Measurements from ENCODE around the gene PORCN. TPM values are rescaled to one million over a fixed set of nuclear protein-coding genes. Genes with fewer than 3 reads are reported as not detected.

The PORCN gene
- total RNA-seq, 2 donors from 2014 or later = 15.0 to 19.1 TPM

- Histone ChIP-seq H3K27ac (no peak overlapping the region), H3K4me1 (ENCODE audit: control insufficient read depth in 1 of 2, low read depth in 2 of 2) (no peaks in the 10 kb centered on the region), H3K27me3 (replicated peaks; ENCODE audit: insufficient read depth) (no peaks in the 10 kb centered on the region), H3K9me3 (no peaks in the 10 kb centered on the region), H3K36me3 (no peaks in the 10 kb centered on the region), H3K4me3 (no peak overlapping the region)
- TF ChIP-seq CTCF (IDR thresholded peaks at IDR 0.05) = no peak
- DNase-seq (ENCODE audit: low spot score) (no peak), ATAC-seq (ENCODE audit: insufficient number of reproducible peaks, low FRiP score, low read depth) (no peak)
Measured at GRCh38 chrX:48530736-48531135, 21.9 kb downstream of the PORCN start.

- H3K4me1 ChIP-seq (ENCODE audit: control insufficient read depth in 1 of 2, low read depth in 2 of 2) = no peaks in the 10 kb centered on the region
- H3K27ac ChIP-seq = peak overlapping the region in 1 of 2 donors; percentile 26
- TF ChIP-seq CTCF (IDR thresholded peaks at IDR 0.05) = no peak
- no peak overlapping the region for H3K4me3 ChIP-seq
- H3K27me3 ChIP-seq (replicated peaks; ENCODE audit: insufficient read depth) = no peaks in the 10 kb centered on the region
- no peaks in the 10 kb centered on the region for H3K9me3 ChIP-seq
- DNase-seq (ENCODE audit: low spot score) = no peak
- no peak for ATAC-seq (ENCODE audit: insufficient number of reproducible peaks, low FRiP score, low read depth)
- no peaks in the 10 kb centered on the region for H3K36me3 ChIP-seq
Measured at GRCh38 chrX:48531358-48531959, 22.7 kb downstream of the PORCN start.

- no peak overlapping the region for H3K4me3 ChIP-seq
- peak overlapping the region in 1 of 2 donors; percentile 26 for H3K27ac ChIP-seq
- TF ChIP-seq CTCF (IDR thresholded peaks at IDR 0.05) = no peak
- DNase-seq (ENCODE audit: low spot score) (no peak), ATAC-seq (ENCODE audit: insufficient number of reproducible peaks, low FRiP score, low read depth) (no peak)
- no peaks in the 10 kb centered on the region for H3K27me3 ChIP-seq (replicated peaks; ENCODE audit: insufficient read depth)
- no peaks in the 10 kb centered on the region for H3K9me3 ChIP-seq
- H3K4me1 ChIP-seq (ENCODE audit: control insufficient read depth in 1 of 2, low read depth in 2 of 2) = no peaks in the 10 kb centered on the region
- H3K36me3 ChIP-seq = no peaks in the 10 kb centered on the region
Measured at GRCh38 chrX:48532161-48532560, 23.4 kb downstream of the PORCN start.

- no peak overlapping the region for H3K4me3 ChIP-seq
- no peaks in the 10 kb centered on the region for H3K36me3 ChIP-seq
- no peaks in the 10 kb centered on the region for H3K4me1 ChIP-seq (ENCODE audit: control insufficient read depth in 1 of 2, low read depth in 2 of 2)
- ATAC-seq (ENCODE audit: insufficient number of reproducible peaks, low FRiP score, low read depth) (no peak), DNase-seq (ENCODE audit: low spot score) (no peak)
- no peak overlapping the region for H3K27ac ChIP-seq
- TF ChIP-seq CTCF (IDR thresholded peaks at IDR 0.05) = no peak
- H3K27me3 ChIP-seq (replicated peaks; ENCODE audit: insufficient read depth) = no peaks in the 10 kb centered on the region
- H3K9me3 ChIP-seq = no peaks in the 10 kb centered on the region
Measured at GRCh38 chrX:48533165-48533564, 24.4 kb downstream of the PORCN start.

GRCh38 chrX:48538641-48539344 lies 30.0 kb downstream of the PORCN start:
- no peaks in the 10 kb centered on the region for H3K9me3 ChIP-seq
- no peaks in the 10 kb centered on the region for H3K36me3 ChIP-seq
- DNase-seq (ENCODE audit: low spot score) = no peak
- no peak for ATAC-seq (ENCODE audit: insufficient number of reproducible peaks, low FRiP score, low read depth)
- peak overlapping the region; percentile 86 for H3K4me3 ChIP-seq
- peak overlapping the region; percentile 61 to 80 for H3K27ac ChIP-seq
- no peak for TF ChIP-seq CTCF (IDR thresholded peaks at IDR 0.05)
- H3K27me3 ChIP-seq (replicated peaks; ENCODE audit: insufficient read depth) = no peaks in the 10 kb centered on the region
- H3K4me1 ChIP-seq (ENCODE audit: control insufficient read depth in 1 of 2, low read depth in 2 of 2) = peaks cover 0 to 8% of the 10 kb centered on the region in 2 donors

Measured in thoracic aorta (tissue), 2 donors.